Activated naive CD8-positive, alpha-beta T cell treated with anti-CD3 and anti-CD28 coated beads, Interleukin-2, amount 10 ng/mL, durations not matched to agents 7 days and 5 days (primary cell): ENCODE results near the gene PPP2R1A. TPM values are rescaled to one million over a fixed set of nuclear protein-coding genes. Genes with fewer than 3 reads are reported as not detected.

Experiments
- ATAC-seq: fragments of 150-1000 bp; cut with Tn5 transposase; one replicate; pipeline ENCODE4 v1.10.0; 2021; ENCODE audit warnings: low read depth, moderate library complexity
- POLR2A ChIA-PET: fragments of 350-600 bp; sonication (Branson Sonifier 250); formaldehyde crosslinking; loops from one replicate; lab custom pipeline; 2021; ENCODE audit warnings: antibody characterized with exemption; lab: Charles Lee
- DNase-seq: peaks from one replicate; pipeline ENCODE4 v3.0.0; 2021
- H3K27ac Mint-ChIP-seq: one replicate; pipeline ENCODE4 v1.8.0; 2022; ENCODE audit warnings: mild to moderate bottlenecking, mixed read lengths
- H3K27me3 Mint-ChIP-seq: one replicate; pipeline ENCODE4 v1.8.0; 2022; ENCODE audit warnings: mild to moderate bottlenecking, moderate library complexity, mixed read lengths
- H3K36me3 Mint-ChIP-seq: one replicate; pipeline ENCODE4 v1.8.0; 2021; ENCODE audit warnings: mild to moderate bottlenecking, mixed read lengths
- H3K4me1 Mint-ChIP-seq: one replicate; pipeline ENCODE4 v1.8.0; 2021; ENCODE audit warnings: mixed read lengths
- H3K4me3 Mint-ChIP-seq: one replicate; pipeline ENCODE4 v1.8.0; 2022; ENCODE audit warnings: mild to moderate bottlenecking, moderate library complexity, mixed read lengths
- H3K9me3 Mint-ChIP-seq: one replicate; pipeline ENCODE4 v1.8.0; 2021; ENCODE audit warnings: mixed read lengths
- microRNA-seq: library from miRNA; unstranded; fragments of <30 nt; microRNA quantifications from one replicate; pipeline ENCODE4 v1.2.0, GENCODE V29; 2022
- total RNA-seq, 2 experiments: library from RNA; stranded (reverse); gene quantifications; one replicate each; pipeline ENCODE4 v1.2.3, GENCODE V29; 2021

PPP2R1A gene
- total RNA-seq, 2 experiments from 2014 or later = 184 to 187 TPM

GRCh38 chr19:52277471-52277870 is 87.6 kb downstream of the PPP2R1A start:
- Mint-ChIP-seq H3K36me3 (peaks cover 84% of the 10 kb centered on the region), H3K27ac (no peak overlapping the region), H3K4me1 (peaks cover 10% of the 10 kb centered on the region), H3K9me3 (peaks cover 42% of the 10 kb centered on the region), H3K4me3 (no peak overlapping the region), H3K27me3 (no peaks in the 10 kb centered on the region)
- ATAC-seq (no peak), DNase-seq (no peak)
- POLR2A ChIA-PET = no interaction called here

Small RNAs within 50 kb of the gene (microRNA-seq; reads per million reads assigned to microRNA genes)
- gene MIR6801 = not detected

Other genes starting within 250 kb of the PPP2R1A start
- gene ZNF350, start 203.2 kb upstream of the PPP2R1A start, total RNA-seq = 10 to 100 TPM; 23.8 to 24.0 TPM
- gene ZNF615, start 181.8 kb upstream of the PPP2R1A start, total RNA-seq = 10 to 100 TPM; 14.1 to 19.7 TPM
- 10 to 100 TPM; 11.6 to 12.7 TPM for gene ZNF614, start 161.7 kb upstream of the PPP2R1A start, total RNA-seq
- gene ZNF432, start 141.2 kb upstream of the PPP2R1A start, total RNA-seq = 10 to 100 TPM; 18.3 to 23.8 TPM
- gene ZNF841, start 94.3 kb upstream of the PPP2R1A start, total RNA-seq = 10 to 100 TPM; 38.4 to 38.6 TPM
- gene ZNF616, start 50.1 kb upstream of the PPP2R1A start, total RNA-seq = 10 to 100 TPM; 12.1 to 13.3 TPM
- gene ZNF836, start 18.4 kb upstream of the PPP2R1A start, total RNA-seq = 10 to 100 TPM; 25.8 to 29.2 TPM
- gene ZNF766, start 79.5 kb downstream of the PPP2R1A start, total RNA-seq = 10 to 100 TPM; 37.1 to 38.7 TPM
- 10 to 100 TPM; 19.5 to 21.5 TPM for gene ZNF480, start 107.1 kb downstream of the PPP2R1A start, total RNA-seq
- gene ZNF610, start 146.2 kb downstream of the PPP2R1A start, total RNA-seq = 1 to 10 TPM; 3.3 to 3.9 TPM
- 10 to 100 TPM; 30.1 to 31.1 TPM for gene ZNF880, start 179.9 kb downstream of the PPP2R1A start, total RNA-seq
- gene ZNF528, start 207.8 kb downstream of the PPP2R1A start, total RNA-seq = 10 to 100 TPM; 31.7 to 33.0 TPM
- not detected for gene ZNF534, start 239.1 kb downstream of the PPP2R1A start, total RNA-seq